ENCODE results near the gene NLRC3.

NLRC3 gene

GRCh38 chr16:3589001-3589400 lies 11.8 kb upstream of the NLRC3 start:
- Histone ChIP-seq H3K4me2 (ENCODE audit: low read length, poor library complexity, severe bottlenecking) (no peak overlapping the region), H2BK5ac (ENCODE audit: low read depth, low read length, poor library complexity, severe bottlenecking) (no peak overlapping the region), H3K4ac (ENCODE audit: low read depth in 1 of 2, low read length in 2 of 2) (no peak overlapping the region), H3K36me3 (ENCODE audit: control insufficient read depth in 1 of 2, insufficient read depth in 2 of 2, low read depth in 1 of 2, low read length in 2 of 2) (peaks cover 29 to 58% of the 10 kb centered on the region in 2 experiments), H3K9me3 (ENCODE audit: control insufficient read depth, low read length) (no peaks in the 10 kb centered on the region), H3K18ac (ENCODE audit: low read depth in 1 of 2, low read length in 2 of 2) (no peak overlapping the region), H2AFZ (ENCODE audit: low read depth, low read length) (no peak overlapping the region), H2AK5ac (ENCODE audit: low read length, severe bottlenecking) (no peak overlapping the region), H3K9ac (ENCODE audit: low read length) (no peak overlapping the region), H3K14ac (ENCODE audit: low read length in 2 of 2) (no peak overlapping the region), H2BK120ac (ENCODE audit: low read depth, low read length) (no peak overlapping the region), H3K23ac (ENCODE audit: low read length in 2 of 2) (no peak overlapping the region), H2BK12ac (ENCODE audit: low read length in 2 of 2) (no peak overlapping the region), H3K27me3 (ENCODE audit: control insufficient read depth in 1 of 2, insufficient read depth in 1 of 2, low read length in 2 of 2) (no peaks in the 10 kb centered on the region), H3K27ac (ENCODE audit: low read length, poor library complexity, severe bottlenecking) (no peak overlapping the region), H3K79me1 (replicated peaks; ENCODE audit: low read length, poor library complexity, severe bottlenecking) (no peaks in the 10 kb centered on the region), H4K91ac (ENCODE audit: low read length) (no peak overlapping the region), H3K4me1 (ENCODE audit: control insufficient read depth, insufficient read depth, low read depth, low read length) (peaks cover 1% of the 10 kb centered on the region), H2BK15ac (ENCODE audit: low read depth, poor library complexity, severe bottlenecking) (no peak overlapping the region), H4K8ac (ENCODE audit: low read length) (no peak overlapping the region), H3K4me3 (ENCODE audit: insufficient read depth in 1 of 2, low read depth in 1 of 2, low read length in 2 of 2) (no peak overlapping the region)
- DNase-seq: no peak
- 96% methylated on average over 22 of the region's 22 CpGs for WGBS

- Histone ChIP-seq H2BK12ac (ENCODE audit: low read length in 2 of 2) (no peak overlapping the region), H3K4me1 (ENCODE audit: control insufficient read depth, insufficient read depth, low read depth, low read length) (peaks cover 3% of the 10 kb centered on the region), H3K4ac (ENCODE audit: low read depth in 1 of 2, low read length in 2 of 2) (no peak overlapping the region), H3K23ac (ENCODE audit: low read length in 2 of 2) (no peak overlapping the region), H3K9me3 (ENCODE audit: control insufficient read depth, low read length) (no peaks in the 10 kb centered on the region), H3K18ac (ENCODE audit: low read depth in 1 of 2, low read length in 2 of 2) (no peak overlapping the region), H4K91ac (ENCODE audit: low read length) (no peak overlapping the region), H2AFZ (ENCODE audit: low read depth, low read length) (no peak overlapping the region), H2BK5ac (ENCODE audit: low read depth, low read length, poor library complexity, severe bottlenecking) (no peak overlapping the region), H3K9ac (ENCODE audit: low read length) (no peak overlapping the region), H3K4me3 (ENCODE audit: insufficient read depth in 1 of 2, low read depth in 1 of 2, low read length in 2 of 2) (no peak overlapping the region), H4K8ac (ENCODE audit: low read length) (no peak overlapping the region), H3K4me2 (ENCODE audit: low read length, poor library complexity, severe bottlenecking) (no peak overlapping the region), H2BK15ac (ENCODE audit: low read depth, poor library complexity, severe bottlenecking) (no peak overlapping the region), H2AK5ac (ENCODE audit: low read length, severe bottlenecking) (no peak overlapping the region), H3K27me3 (ENCODE audit: control insufficient read depth in 1 of 2, insufficient read depth in 1 of 2, low read length in 2 of 2) (no peaks in the 10 kb centered on the region), H3K79me1 (replicated peaks; ENCODE audit: low read length, poor library complexity, severe bottlenecking) (no peaks in the 10 kb centered on the region), H2BK120ac (ENCODE audit: low read depth, low read length) (no peak overlapping the region), H3K27ac (ENCODE audit: low read length, poor library complexity, severe bottlenecking) (no peak overlapping the region), H3K14ac (ENCODE audit: low read length in 2 of 2) (no peak overlapping the region), H3K36me3 (ENCODE audit: control insufficient read depth in 1 of 2, insufficient read depth in 2 of 2, low read depth in 1 of 2, low read length in 2 of 2) (peaks cover 39 to 70% of the 10 kb centered on the region in 2 experiments)
- DNase-seq: no peak
- 90% methylated on average over 14 of the region's 15 CpGs for WGBS
Measured at GRCh38 chr16:3587547-3588110, 10.4 kb upstream of the NLRC3 start.

GRCh38 chr16:3584412-3584811 lies 7.2 kb upstream of the NLRC3 start:
- no peak overlapping the region for H3K23ac ChIP-seq (ENCODE audit: low read length in 2 of 2)
- no peaks in the 10 kb centered on the region for H3K79me1 ChIP-seq (replicated peaks; ENCODE audit: low read length, poor library complexity, severe bottlenecking)
- H3K14ac ChIP-seq (ENCODE audit: low read length in 2 of 2): no peak overlapping the region
- no peak overlapping the region for H3K27ac ChIP-seq (ENCODE audit: low read length, poor library complexity, severe bottlenecking)
- H3K9me3 ChIP-seq (ENCODE audit: control insufficient read depth, low read length): no peaks in the 10 kb centered on the region
- H3K4me2 ChIP-seq (ENCODE audit: low read length, poor library complexity, severe bottlenecking): no peak overlapping the region
- no peak overlapping the region for H3K4me3 ChIP-seq (ENCODE audit: insufficient read depth in 1 of 2, low read depth in 1 of 2, low read length in 2 of 2)
- no peak overlapping the region for H4K8ac ChIP-seq (ENCODE audit: low read length)
- WGBS: 98% methylated on average over 8 of the region's 8 CpGs
- no peak overlapping the region for H2AFZ ChIP-seq (ENCODE audit: low read depth, low read length)
- no peak overlapping the region for H2AK5ac ChIP-seq (ENCODE audit: low read length, severe bottlenecking)
- no peaks in the 10 kb centered on the region for H3K27me3 ChIP-seq (ENCODE audit: control insufficient read depth in 1 of 2, insufficient read depth in 1 of 2, low read length in 2 of 2)
- H2BK15ac ChIP-seq (ENCODE audit: low read depth, poor library complexity, severe bottlenecking): no peak overlapping the region
- no peak overlapping the region for H2BK120ac ChIP-seq (ENCODE audit: low read depth, low read length)
- H4K91ac ChIP-seq (ENCODE audit: low read length): no peak overlapping the region
- no peak overlapping the region for H2BK5ac ChIP-seq (ENCODE audit: low read depth, low read length, poor library complexity, severe bottlenecking)
- no peak overlapping the region for H3K18ac ChIP-seq (ENCODE audit: low read depth in 1 of 2, low read length in 2 of 2)
- H3K4ac ChIP-seq (ENCODE audit: low read depth in 1 of 2, low read length in 2 of 2): no peak overlapping the region
- H3K36me3 ChIP-seq (ENCODE audit: control insufficient read depth in 1 of 2, insufficient read depth in 2 of 2, low read depth in 1 of 2, low read length in 2 of 2): peaks cover 27 to 53% of the 10 kb centered on the region in 2 experiments
- DNase-seq: no peak
- H2BK12ac ChIP-seq (ENCODE audit: low read length in 2 of 2): no peak overlapping the region
- no peak overlapping the region for H3K9ac ChIP-seq (ENCODE audit: low read length)
- H3K4me1 ChIP-seq (ENCODE audit: control insufficient read depth, insufficient read depth, low read depth, low read length): peaks cover 19% of the 10 kb centered on the region

DNA sequence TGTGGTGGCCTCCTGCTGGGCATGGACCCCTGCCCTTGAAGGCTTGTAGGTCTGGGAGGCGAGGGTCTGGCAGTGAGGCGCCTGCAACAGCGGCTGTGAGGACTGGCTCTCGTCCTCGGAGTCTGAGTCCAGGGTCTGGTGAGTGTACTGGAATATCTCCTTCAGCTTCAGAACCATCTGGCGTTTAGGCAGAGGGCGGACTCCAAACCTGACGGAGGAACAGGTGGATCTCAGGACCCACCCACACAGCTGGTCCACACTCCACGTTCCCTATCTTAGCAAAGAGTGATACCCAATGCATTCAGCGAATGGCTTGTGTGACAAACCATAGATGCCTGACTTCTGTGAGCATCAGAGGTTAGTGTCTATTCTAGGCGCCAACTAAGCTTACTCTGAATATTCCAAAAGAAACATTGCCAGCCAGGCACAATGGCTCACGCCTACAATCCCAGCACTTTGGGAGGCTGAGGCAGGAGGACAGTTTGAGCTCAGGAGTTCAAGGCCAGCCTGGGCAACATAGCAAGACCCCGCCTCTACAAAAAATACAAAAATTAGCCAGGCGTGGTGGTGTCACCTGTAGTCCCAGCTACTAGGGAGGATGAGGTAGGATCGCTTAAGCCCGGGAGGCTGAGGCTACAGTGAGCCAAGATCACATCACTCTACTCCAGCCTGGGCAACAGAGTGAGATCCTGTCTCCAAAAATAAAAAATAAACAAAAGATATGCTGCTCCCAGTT lies 6.3 kb upstream of the NLRC3 start:
- H2BK15ac ChIP-seq (ENCODE audit: low read depth, poor library complexity, severe bottlenecking): no peak overlapping the region
- no peak overlapping the region for H3K27ac ChIP-seq (ENCODE audit: low read length, poor library complexity, severe bottlenecking)
- peaks cover 26% of the 10 kb centered on the region for H3K4me1 ChIP-seq (ENCODE audit: control insufficient read depth, insufficient read depth, low read depth, low read length)
- H3K9ac ChIP-seq (ENCODE audit: low read length): no peak overlapping the region
- H3K23ac ChIP-seq (ENCODE audit: low read length in 2 of 2): no peak overlapping the region
- 96% methylated on average over 14 of the region's 16 CpGs for WGBS
- H2AK5ac ChIP-seq (ENCODE audit: low read length, severe bottlenecking): no peak overlapping the region
- DNase-seq: no peak
- H3K36me3 ChIP-seq (ENCODE audit: control insufficient read depth in 1 of 2, insufficient read depth in 2 of 2, low read depth in 1 of 2, low read length in 2 of 2): peaks cover 26 to 43% of the 10 kb centered on the region in 2 experiments
- no peak overlapping the region for H3K4ac ChIP-seq (ENCODE audit: low read depth in 1 of 2, low read length in 2 of 2)
- H4K8ac ChIP-seq (ENCODE audit: low read length): no peak overlapping the region
- H2BK120ac ChIP-seq (ENCODE audit: low read depth, low read length): no peak overlapping the region
- no peak overlapping the region for H2BK12ac ChIP-seq (ENCODE audit: low read length in 2 of 2)
- no peak overlapping the region for H3K4me3 ChIP-seq (ENCODE audit: insufficient read depth in 1 of 2, low read depth in 1 of 2, low read length in 2 of 2)
- no peak overlapping the region for H4K91ac ChIP-seq (ENCODE audit: low read length)
- H3K9me3 ChIP-seq (ENCODE audit: control insufficient read depth, low read length): no peaks in the 10 kb centered on the region
- H2BK5ac ChIP-seq (ENCODE audit: low read depth, low read length, poor library complexity, severe bottlenecking): no peak overlapping the region
- no peak overlapping the region for H3K14ac ChIP-seq (ENCODE audit: low read length in 2 of 2)
- no peak overlapping the region for H2AFZ ChIP-seq (ENCODE audit: low read depth, low read length)
- H3K27me3 ChIP-seq (ENCODE audit: control insufficient read depth in 1 of 2, insufficient read depth in 1 of 2, low read length in 2 of 2): peaks cover 0 to 4% of the 10 kb centered on the region in 2 experiments
- H3K79me1 ChIP-seq (replicated peaks; ENCODE audit: low read length, poor library complexity, severe bottlenecking): no peaks in the 10 kb centered on the region
- no peak overlapping the region for H3K4me2 ChIP-seq (ENCODE audit: low read length, poor library complexity, severe bottlenecking)
- H3K18ac ChIP-seq (ENCODE audit: low read depth in 1 of 2, low read length in 2 of 2): no peak overlapping the region

All from mesenchymal stem cell (in vitro differentiated cells and primary cell).